HG03342 (cell line): ENCODE measurements around the gene DCUN1D2.

Experiments
- ATAC-seq: cut with Tn5 transposase; IDR thresholded peaks from one replicate; pipeline ENCODE4 v1.9.1; 2021; ENCODE audit warnings: mild to moderate bottlenecking, moderate library complexity; ENCODE audit not compliant: unreplicated experiment

The DCUN1D2 gene

GRCh38 chr13:113428469-113428865 is 62.0 kb downstream of the DCUN1D2 start:
- ATAC-seq = no peak

GRCh38 chr13:113427562-113428468 is 62.7 kb downstream of the DCUN1D2 start:
- no peak for ATAC-seq

DNA sequence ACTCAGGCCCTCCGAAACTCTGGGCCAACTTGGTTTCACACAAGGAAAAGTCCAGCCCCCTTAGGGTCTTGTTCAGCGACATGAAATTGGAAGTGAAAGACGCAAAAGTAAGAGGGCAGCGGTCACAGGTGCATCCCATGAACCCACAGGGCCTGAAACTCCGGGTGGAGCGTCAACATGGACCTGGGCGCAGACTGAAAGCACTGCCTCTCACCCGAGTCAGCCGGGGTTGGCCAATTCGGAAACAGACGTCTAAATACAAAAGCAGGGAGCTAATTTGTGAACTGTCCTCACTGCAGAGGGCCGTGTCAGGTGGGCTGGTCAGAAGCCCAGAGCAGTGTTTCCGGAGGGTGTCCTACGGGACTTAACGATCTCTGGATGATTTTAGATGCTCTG is 63.9 kb downstream of the DCUN1D2 start:
- ATAC-seq = no peak

GRCh38 chr13:113425941-113426590 is 64.4 kb downstream of the DCUN1D2 start:
- ATAC-seq = no peak

DNA sequence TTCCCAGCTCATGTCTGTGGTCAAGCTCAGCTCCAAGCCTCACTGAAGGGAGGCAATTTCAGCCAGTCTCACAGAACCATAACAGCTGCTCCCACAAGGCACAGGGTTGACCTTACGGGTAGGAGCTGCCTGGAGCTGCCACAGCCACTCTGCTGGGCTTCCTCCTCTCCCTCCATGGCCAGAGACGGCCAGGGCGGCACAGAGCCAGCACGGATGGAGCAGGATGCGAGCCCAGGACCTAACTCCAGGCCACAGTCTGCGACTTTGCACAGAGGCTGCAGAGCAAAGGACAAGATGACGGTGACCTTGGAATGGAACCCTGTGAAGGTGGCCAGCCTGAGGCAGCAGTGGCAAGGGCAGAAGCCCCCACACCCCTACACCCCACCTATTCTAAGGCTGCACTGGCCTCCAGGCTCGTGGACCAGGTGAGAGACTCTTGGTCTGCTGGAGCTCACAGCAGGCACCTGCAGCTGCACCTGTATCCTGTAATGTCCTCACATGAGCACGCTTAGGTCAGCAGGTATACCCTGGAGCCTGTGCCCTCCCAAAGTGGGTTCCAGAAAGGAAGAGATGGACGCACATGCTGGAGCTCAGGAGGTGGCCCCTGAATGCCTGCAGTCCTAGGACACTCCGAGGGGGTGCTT is 66.9 kb downstream of the DCUN1D2 start:
- ATAC-seq = no peak

DNA sequence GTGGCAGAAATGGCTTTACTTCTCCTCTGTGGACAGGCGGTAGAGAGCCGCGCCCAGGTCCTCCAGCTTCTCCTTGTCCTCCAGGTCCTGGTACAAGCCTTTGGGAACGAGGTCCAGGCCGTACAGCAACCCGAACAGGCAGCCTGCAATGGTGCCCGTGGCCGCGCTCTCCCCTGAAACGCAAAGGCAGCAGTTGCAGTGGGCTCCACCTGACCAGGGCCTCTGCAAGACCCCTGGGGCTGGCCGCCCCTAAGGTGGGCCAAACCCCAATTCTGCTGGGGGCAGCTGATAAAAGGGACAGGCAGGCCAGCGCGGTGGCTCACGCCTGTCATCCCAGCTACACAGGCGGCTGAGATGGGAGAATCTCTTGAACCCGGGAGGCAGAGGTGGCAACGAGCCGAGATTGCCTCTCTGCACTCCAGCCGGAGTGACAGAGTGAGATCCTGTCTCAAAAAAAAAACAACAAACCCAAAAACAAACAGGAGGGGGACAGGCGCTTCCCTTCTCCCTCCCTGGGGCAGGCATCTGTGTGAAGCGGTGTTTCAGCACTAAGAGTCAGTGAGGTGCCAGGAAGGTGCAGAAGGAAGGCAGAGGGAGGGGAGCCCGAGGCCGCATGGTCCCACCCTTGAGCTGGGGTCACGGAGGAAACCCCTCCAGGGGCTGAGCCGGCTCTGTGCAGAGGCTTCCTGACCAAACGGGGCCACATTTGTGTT is 67.5 kb downstream of the DCUN1D2 start:
- no peak for ATAC-seq

DNA sequence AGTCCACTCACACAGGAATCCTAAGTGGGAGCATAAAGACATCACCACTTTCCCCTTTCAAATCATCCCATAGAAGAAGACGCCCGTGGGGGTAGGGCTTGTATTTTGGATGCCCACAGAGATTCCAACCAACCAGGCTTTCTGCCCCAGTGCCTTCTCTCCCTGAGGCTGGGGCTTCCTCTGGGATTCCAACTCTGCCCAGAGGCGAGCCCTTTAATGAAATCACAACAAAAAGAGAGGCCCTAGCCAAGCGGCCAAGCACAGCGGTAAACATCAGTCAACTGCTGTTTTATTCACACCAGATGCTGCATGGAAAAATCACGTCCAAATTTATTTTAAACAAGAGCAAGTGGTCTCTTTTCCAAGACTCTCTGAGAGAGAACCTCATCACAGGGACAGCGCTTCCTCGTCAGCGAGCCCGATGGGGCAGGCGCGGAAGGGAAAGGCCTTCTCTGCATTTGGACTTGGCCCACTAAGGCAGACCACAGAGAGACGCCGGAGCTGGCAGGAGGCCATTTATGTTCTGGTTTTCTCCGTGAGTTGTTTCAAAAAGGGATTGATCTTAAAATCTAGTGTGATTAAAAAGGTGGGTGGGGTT is 68.7 kb downstream of the DCUN1D2 start:
- ATAC-seq = no peak

DNA sequence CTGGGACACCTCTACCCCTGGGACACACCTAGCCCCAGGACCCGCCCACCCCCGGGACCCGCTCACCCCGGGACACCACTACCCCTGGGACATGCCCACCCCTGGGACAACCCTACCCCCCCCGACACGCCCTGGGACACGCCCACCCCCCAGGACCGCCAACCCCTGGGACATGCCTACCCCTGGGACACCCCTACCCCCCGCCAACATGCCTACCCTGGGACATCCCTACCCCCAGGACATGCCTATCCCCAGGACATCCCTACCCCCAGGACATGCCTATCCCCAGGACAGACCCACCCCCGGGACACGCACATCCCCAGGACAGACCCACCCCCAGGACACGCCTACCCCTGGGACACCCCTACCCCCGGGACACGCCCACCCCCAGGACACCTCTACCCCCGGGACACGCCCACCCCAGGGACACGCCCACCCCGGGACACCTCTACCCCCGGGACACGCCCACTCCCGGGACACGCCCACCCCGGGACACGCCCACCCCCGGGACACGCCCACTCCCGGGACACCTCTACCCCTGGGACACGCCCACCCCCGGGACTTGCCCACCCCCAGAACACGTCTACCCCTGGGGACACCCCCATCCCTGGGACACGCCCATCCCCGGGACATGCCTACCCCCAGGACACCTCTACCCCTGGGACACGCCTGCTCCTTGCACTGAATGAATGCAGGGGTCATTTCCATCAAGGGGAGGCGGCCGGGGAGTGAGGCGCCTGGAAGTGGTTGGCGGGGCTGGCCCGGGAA is 69.5 kb downstream of the DCUN1D2 start:
- no peak for ATAC-seq

- ATAC-seq = no peak
These were observed 70.3 kb downstream of the DCUN1D2 start for GRCh38 chr13:113420232-113420631.

DNA sequence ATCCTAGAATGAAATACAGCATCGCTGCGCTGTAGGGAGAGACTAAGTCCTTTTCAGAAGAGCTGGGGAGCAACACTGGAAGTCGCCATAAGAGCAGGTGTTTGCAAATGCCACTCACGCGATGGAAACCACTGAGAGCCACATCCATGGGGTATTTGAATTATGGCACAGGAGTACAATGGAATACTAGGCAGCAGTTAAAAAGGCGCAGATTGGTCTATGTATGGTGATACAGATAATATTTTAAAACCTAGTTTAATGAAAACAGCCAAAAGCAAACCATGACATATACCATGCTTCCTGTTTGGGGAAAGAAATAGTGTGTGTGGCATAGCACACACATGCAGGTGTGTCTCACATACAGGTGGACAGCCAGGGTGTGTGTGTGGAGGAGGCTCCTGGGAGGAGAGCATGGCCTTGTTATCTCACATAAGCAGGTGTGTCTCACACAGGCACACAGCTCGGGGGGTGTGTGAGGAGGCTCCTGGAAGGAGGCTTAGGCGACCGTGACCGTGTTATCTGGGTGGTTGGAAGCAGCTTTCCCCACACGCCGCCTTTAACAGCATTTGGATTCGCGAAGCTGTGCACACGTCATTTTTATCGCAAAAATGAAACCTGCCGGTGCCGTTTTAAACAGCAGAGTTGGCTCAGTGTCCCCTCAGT is 70.8 kb downstream of the DCUN1D2 start:
- ATAC-seq = no peak

DNA sequence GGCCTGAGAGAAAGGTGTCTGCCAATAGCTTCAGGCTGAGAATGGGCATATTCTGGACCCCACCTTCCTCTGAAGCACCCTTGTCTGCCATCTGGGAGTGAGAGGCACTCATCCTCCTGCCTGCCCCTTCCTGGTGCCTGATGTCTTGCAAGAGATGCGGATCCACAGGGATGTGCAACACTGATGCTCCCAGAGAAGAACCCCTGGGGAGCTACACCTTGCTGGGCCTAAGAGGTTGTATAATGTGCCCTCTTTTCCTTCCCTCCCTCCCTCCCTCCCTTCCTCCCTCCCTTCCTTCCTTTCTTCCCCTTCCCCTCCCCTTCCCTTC is 71.8 kb downstream of the DCUN1D2 start:
- no peak for ATAC-seq

- no peak for ATAC-seq
These were observed 72.4 kb downstream of the DCUN1D2 start for GRCh38 chr13:113417836-113418721.

DNA sequence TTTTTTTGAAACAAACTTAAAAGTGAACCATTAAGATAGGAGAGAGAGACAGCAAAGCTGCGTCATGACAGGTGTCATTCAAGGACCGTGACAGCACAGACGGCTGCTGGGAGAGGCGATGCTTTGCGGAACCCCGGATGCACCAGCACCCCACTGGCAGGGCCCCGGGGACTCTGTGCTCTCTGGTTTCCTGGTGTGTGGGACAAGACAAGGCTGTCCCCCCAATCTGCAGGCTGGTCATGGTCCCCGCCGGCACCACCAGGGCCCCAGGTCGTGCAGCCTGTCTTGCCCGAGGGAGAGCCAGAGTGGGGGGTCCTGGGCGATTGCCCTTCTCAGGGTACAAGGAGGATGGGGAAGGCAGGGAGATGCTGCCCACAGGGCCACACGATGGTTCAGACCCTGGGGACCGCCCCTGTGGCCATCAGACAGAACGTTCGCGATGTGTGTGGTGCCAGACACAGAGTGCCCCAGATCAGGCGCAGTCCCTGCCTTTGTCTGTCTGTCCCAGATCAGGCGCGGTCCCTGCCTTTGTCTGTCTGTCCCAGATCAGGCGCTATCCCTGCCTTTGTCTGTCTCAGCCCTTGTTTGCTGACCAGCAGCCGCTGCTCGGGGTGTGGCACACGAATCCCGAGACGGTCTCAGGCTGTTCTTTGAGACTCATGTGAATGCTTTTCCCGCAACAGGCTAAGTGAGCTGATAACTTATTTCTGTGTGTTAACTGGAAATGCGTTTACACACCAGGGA is 73.3 kb downstream of the DCUN1D2 start:
- no peak for ATAC-seq

GRCh38 chr13:113415825-113416224 is 74.7 kb downstream of the DCUN1D2 start:
- no peak for ATAC-seq

DNA sequence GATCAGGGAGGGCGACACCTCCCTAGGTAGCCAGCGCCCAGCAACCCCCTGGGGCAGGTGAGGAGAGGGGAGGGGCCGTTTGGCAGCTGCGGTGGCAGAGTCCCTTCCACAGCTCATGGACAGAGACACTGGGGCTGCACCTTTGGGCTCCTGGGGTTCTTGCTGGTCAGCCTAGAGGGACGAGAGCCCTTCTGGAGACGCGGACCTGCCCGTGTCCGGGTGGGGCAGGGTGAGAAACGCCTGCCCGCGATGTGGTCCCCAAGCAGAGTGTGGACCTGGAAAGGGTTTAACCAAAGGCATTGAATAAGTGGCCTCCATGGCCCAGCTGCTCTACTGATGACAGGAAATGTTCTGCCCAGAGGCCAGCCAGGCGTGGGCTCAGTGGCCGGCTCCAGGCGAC is 75.5 kb downstream of the DCUN1D2 start:
- ATAC-seq = no peak

DNA sequence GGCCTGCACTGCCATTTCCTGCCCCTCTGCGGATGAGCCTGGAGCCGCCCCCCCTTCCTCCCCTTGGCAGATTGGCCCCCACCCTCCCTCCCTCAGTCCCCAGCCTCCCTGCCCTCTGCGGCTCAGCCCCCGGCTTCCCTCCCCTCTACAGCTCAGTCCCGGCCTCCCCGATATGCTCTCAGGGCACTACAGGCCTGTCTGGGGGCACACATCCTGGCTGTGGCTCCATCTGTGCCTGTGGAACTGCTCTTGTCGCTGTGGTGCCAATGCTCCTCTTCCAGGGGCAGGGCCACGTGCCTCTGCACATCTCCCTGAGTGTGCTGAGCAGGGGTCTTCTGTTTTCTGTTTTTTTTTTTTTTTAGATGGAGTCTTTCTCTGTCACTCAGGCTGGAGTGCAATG is 76.2 kb downstream of the DCUN1D2 start:
- no peak for ATAC-seq

GRCh38 chr13:113413898-113414282 is 76.6 kb downstream of the DCUN1D2 start:
- no peak for ATAC-seq
